ENCODE data around the gene ZNF668. TPM values are rescaled to one million over a fixed set of nuclear protein-coding genes. Genes with fewer than 3 reads are reported as not detected.

ZNF668 gene
- total and polyA plus RNA-seq, 2 of the 13 experiments (the other 11 are each of a cell fraction or from before 2014, with no cell fraction given), result 3.8 to 9.8 TPM

- TF ChIP-seq, protein P1, sequence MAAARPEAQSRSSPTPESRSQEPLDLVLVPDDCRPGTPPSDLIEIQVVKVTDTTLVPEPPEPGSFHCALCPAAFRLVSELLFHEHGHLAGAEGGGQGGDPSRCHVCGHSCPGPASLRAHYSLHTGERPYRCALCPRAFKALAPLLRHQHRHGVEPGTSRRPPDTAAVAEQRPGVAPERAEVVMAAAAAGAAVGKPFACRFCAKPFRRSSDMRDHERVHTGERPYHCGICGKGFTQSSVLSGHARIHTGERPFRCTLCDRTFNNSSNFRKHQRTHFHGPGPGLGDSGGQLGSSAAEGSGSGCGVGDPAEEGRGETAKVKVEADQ (CRISPR knock-in tag; IDR thresholded peaks at IDR 0.05; ENCODE audit: borderline replicate concordance), result no peak
- TF ChIP-seq BCL3 (CRISPR knock-in tag; IDR thresholded peaks at IDR 0.05), result no peak
- no peak for TF ChIP-seq NR3C1 (CRISPR knock-in tag; IDR thresholded peaks at IDR 0.05)
- no peak for TF ChIP-seq ZNF101 (CRISPR knock-in tag; IDR thresholded peaks at IDR 0.05; ENCODE audit: borderline replicate concordance, low read depth)
- TF ChIP-seq ZNF225 (CRISPR knock-in tag; IDR thresholded peaks at IDR 0.05), result no peak
- TF ChIP-seq KDM5B (CRISPR knock-in tag; IDR thresholded peaks at IDR 0.05; ENCODE audit: borderline replicate concordance), result peak; percentile 4; the same call in 1 of the 2 replicates
- no peak for TF ChIP-seq TFAP4 (IDR thresholded peaks at IDR 0.05; ENCODE audit: borderline replicate concordance, low read depth)
- TF ChIP-seq ZNF629 (CRISPR knock-in tag; conservative IDR thresholded peaks at IDR 0.05), result peak; percentile 90
- no peak for TF ChIP-seq ZFP36 (IDR thresholded peaks at IDR 0.05; ENCODE audit: borderline replicate concordance, low read depth, low read length, partially characterized antibody)
- TF ChIP-seq ZNF670 (CRISPR knock-in tag; IDR thresholded peaks at IDR 0.05; ENCODE audit: borderline replicate concordance), result peak; percentile 77; the same call in 1 of the 2 replicates
- TF ChIP-seq ZNF737 (CRISPR knock-in tag; IDR thresholded peaks at IDR 0.05; ENCODE audit: borderline replicate concordance), result peak; percentile 82; the same call in 1 of the 2 replicates
- peak; percentile 19; the same call in 1 of the 2 replicates for TF ChIP-seq KDM2A (CRISPR knock-in tag; IDR thresholded peaks at IDR 0.05; ENCODE audit: borderline replicate concordance, low read depth)
- no peak for TF ChIP-seq MBNL3 (CRISPR knock-in tag; conservative IDR thresholded peaks at IDR 0.05)
- TF ChIP-seq ZNF552 (CRISPR knock-in tag; IDR thresholded peaks at IDR 0.05; ENCODE audit: borderline replicate concordance), result 0 out of 2 replicates have a peak, but pooled peaks have one; percentile 37
- TF ChIP-seq ZNF724P (CRISPR knock-in tag; IDR thresholded peaks at IDR 0.05; ENCODE audit: borderline replicate concordance), result no peak
- no peak for TF ChIP-seq MXI1 (IDR thresholded peaks at IDR 0.05; ENCODE audit: borderline replicate concordance, low read depth, low read length)
- no peak for TF ChIP-seq NR2F1 (CRISPR knock-in tag; IDR thresholded peaks at IDR 0.05)
- TF ChIP-seq ZNF775 (CRISPR knock-in tag; IDR thresholded peaks at IDR 0.05; ENCODE audit: borderline replicate concordance), result no peak
- TF ChIP-seq SCMH1 (CRISPR knock-in tag; IDR thresholded peaks at IDR 0.05; ENCODE audit: borderline replicate concordance), result no peak
- no peak for TF ChIP-seq ZNF121 (CRISPR knock-in tag; IDR thresholded peaks at IDR 0.05)
- TF ChIP-seq, protein P2, sequence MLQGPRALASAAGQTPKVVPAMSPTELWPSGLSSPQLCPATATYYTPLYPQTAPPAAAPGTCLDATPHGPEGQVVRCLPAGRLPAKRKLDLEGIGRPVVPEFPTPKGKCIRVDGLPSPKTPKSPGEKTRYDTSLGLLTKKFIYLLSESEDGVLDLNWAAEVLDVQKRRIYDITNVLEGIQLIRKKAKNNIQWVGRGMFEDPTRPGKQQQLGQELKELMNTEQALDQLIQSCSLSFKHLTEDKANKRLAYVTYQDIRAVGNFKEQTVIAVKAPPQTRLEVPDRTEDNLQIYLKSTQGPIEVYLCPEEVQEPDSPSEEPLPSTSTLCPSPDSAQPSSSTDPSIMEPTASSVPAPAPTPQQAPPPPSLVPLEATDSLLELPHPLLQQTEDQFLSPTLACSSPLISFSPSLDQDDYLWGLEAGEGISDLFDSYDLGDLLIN (CRISPR knock-in tag; IDR thresholded peaks at IDR 0.05; ENCODE audit: borderline replicate concordance), result no peak
- TF ChIP-seq TBL1XR1 (IDR thresholded peaks at IDR 0.05; ENCODE audit: borderline replicate concordance, low read length, partially characterized antibody), result no peak
- no peak for TF ChIP-seq MEIS2 (CRISPR knock-in tag; IDR thresholded peaks at IDR 0.05)
- TF ChIP-seq U2AF1 (optimal IDR thresholded peaks at IDR 0.05; ENCODE audit: low read depth, low read length), result no peak
- peak; percentile 61; the same call in 1 of the 2 replicates for TF ChIP-seq ZNF816 (CRISPR knock-in tag; IDR thresholded peaks at IDR 0.05; ENCODE audit: borderline replicate concordance)
- TF ChIP-seq SUZ12 (IDR thresholded peaks at IDR 0.05; ENCODE audit: low read depth, low read length), result no peak
- TF ChIP-seq ZMYM3 (CRISPR knock-in tag; IDR thresholded peaks at IDR 0.05), result no peak
Observed at GRCh38 chr16:31072540-31073141, 1.4 kb downstream of the ZNF668 start (continued).

All from HepG2 (cell line).